ENCODE results near the gene OLIG2.

The OLIG2 gene

DNA sequence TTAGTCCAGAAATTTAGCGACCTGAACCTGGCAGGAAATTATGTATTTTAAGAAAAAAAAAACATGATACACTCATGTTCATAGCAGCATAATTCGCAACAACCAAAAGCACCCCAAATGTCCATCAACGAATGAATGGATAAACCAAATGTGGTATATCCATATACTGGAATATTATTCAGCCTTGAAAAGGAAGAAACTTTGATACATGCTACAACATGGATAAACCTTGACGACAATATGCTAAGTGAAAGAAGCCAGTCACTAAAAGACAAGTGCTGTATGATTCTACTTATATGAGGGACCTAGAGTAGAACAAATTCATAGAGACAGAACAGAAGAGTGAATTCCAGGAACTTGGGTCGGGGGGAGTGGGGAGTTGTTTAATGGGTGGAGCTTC, 43.5 kb downstream of the OLIG2 start:
- DNase-seq, result no peak

DNA sequence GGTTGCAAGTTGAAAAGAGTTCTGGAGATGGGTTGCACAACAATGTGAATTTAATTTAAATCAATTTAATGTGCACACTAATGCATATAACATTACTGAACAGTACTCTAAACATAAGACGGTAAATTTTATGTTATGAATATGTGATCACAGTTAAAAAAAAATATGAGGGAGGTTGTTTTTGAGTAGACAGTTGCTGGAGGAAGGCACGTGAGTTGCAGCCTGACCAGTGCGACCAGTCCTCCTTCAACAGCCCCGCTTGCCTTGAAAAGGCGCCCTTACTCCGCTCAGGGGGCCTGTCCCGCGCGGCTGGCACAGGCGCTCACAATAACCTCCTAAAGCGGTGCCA, 43.9 kb downstream of the OLIG2 start:
- no peak for DNase-seq

DNA sequence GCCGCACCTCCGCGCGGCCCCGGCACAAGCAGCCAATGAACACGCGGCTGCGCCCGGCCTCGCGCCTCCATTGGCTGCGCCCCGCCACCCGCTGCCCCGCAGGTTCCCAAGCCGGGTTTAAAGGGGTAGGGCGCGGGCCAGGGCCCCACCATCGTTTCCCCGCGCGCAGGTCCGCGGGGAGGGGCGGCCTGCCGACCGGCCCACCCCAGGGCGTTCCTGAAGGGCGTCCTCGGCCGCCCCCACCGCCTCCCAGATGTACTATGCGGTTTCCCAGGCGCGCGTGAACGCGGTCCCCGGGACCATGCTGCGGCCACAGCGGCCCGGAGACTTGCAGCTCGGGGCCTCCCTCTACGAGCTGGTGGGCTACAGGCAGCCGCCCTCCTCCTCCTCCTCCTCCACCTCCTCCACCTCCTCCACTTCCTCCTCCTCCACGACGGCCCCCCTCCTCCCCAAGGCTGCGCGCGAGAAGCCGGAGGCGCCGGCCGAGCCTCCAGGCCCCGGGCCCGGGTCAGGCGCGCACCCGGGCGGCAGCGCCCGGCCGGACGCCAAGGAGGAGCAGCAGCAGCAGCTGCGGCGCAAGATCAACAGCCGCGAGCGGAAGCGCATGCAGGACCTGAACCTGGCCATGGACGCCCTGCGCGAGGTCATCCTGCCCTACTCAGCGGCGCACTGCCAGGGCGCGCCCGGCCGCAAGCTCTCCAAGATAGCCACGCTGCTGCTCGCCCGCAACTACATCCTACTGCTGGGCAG, 44.4 kb downstream of the OLIG2 start, which contains the start of gene OLIG1:
Gene OLIG1 (plus strand): TSS at position 148 of the 750 bp plus-strand sequence. CDS start 106 bp downstream, at position 254.
- DNase-seq, result no peak

DNA sequence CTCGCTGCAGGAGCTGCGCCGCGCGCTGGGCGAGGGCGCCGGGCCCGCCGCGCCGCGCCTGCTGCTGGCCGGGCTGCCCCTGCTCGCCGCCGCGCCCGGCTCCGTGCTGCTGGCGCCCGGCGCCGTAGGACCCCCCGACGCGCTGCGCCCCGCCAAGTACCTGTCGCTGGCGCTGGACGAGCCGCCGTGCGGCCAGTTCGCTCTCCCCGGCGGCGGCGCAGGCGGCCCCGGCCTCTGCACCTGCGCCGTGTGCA, 44.9 kb downstream of the OLIG2 start:
- no peak for DNase-seq

DNA sequence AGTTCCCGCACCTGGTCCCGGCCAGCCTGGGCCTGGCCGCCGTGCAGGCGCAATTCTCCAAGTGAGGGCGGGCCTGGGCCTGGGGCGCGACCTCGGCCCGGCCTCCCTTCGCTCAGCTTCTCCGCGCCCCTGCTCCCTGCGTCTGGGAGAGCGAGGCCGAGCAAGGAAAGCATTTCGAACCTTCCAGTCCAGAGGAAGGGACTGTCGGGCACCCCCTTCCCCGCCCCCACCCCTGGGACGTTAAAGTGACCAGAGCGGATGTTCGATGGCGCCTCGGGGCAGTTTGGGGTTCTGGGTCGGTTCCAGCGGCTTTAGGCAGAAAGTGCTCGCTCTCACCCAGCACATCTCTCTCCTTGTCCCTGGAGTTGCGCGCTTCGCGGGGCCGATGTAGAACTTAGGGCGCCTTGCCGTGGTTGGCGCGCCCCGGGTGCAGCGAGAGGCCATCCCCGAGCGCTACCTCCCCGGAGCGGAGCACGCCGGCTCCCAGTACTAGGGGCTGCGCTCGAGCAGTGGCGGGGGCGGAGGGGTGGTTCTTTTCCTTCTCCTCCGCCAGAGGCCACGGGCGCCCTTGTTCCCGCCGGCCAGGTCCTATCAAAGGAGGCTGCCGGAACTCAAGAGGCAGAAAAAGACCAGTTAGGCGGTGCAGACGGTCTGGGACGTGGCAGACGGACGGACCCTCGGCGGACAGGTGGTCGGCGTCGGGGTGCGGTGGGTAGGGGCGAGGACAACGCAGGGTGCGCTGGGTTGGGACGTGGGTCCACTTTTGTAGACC, 45.4 kb downstream of the OLIG2 start:
- no peak for DNase-seq

DNA sequence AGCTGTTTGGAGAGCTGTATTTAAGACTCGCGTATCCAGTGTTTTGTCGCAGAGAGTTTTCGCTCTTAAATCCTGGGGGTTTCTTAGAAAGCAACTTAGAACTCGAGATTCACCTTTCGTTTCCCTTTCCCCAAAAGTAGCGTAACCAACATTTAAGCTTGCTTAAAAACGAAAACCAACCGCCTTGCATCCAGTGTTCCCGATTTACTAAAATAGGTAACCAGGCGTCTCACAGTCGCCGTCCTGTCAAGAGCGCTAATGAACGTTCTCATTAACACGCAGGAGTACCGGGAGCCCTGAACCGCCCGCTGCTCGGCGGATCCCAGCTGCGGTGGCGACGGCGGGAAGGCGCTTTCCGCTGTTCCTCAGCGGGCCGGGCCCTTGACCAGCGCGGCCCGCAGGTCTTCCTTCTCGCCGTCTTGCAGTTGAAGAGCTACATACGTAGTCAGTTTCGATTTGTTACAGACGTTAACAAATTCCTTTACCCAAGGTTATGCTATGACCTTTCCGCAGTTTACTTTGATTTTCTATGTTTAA, 46.1 kb downstream of the OLIG2 start:
- no peak for DNase-seq

DNA sequence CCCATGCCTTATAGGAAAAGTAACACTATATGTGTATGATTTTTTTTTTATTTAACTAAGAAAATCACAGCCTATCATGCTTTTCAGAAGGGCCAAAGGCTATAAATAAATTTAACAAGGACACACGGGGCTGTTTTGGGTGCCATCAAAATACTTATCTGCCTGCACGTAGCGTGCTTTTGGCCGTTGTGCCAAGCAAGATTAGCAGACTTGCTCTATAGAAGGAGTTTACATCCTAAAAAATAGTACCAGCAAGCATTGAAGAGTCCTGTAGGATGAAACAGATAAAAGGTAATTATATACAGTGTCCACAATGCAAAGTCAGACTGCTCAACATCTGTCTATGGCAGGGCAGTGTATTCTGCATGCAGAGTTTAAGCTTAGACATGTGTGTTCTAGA, 47.9 kb downstream of the OLIG2 start:
- no peak for DNase-seq

DNA sequence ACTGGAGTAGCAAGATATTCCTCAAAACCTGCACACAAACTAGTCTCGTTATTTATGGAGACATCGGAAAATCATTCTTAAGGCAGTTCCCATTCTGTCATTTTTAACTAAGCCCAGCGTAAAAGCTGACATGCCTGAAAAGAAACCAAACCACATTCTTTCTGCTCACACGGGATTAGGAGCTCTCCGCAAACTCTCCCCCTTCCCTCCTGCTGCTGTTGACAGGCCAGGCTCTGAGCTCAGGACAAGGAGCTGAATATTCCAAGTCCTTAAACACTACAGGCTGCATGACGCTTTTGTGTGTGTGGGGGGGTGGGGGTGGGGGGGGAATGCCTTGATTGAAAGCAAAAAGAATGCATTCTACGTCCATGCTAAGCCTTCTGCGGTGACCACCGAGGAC, 49.4 kb downstream of the OLIG2 start:
- DNase-seq, result no peak

DNA sequence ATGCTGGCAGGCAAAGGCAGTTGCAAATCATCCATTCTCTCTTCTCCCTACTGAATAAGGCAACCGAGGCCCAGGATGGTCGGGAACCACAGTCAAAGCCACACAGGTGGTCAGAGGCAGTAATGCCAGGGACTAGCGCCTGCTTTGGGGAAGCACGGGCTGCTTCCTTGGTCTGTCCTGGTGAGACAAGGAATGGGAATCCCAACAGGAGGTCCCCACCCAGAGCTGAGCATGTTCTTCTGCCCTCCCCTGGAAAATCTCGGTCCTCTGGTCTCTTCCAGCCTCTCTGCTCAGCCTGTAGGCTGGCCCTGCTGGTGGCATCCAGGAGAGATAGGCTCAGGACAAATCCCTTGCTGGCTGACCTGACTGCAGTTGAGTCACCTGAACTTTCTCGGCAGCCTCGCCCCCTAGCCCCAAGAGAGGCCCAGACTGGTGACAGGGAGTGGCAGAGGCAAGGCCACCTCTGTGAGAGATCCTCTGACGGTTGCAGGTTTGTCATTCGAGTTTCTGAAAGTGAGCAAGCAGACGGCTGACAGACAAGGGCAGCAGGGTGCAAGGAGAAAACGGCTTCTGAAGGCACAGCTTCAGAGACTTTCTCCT, 50.0 kb downstream of the OLIG2 start:
- no peak for DNase-seq

DNA sequence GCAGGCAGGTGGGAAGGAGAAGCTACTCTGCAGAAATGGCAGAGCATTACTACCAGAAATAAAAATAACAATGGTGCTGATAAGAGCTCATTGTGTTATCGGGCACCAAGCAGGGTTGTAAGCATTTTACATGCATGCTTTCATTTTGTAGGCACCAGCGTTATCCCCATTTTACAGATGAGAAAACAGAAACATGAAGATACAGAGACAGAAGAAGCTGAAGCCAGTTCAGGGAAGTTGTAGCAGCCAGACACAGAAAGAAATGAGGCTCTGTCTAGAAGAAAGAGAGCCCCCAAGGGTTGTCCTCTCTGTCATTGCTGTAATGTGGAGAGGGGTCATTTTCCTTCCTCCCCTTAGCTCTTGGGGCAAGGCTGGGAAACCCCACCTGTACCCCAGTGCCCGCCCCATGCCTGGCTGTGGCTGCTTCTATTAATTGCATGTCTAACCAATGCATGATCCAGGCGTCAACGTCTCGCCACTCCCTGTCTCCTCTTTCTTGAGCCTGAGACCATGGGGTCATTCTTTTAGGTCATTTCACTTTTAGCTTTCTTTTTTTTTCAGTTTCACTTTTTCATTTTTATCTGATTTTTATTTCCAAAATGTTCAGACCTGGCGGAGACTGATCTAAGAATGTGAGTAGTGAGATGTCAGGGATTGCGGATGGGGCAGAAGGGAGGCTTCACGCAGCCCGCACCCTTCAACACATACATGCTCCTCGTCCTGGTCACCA, 51.0 kb downstream of the OLIG2 start:
- DNase-seq, result no peak
